ENCODE measurements around the gene PARL. TPM values are rescaled to one million over a fixed set of nuclear protein-coding genes. Genes with fewer than 3 reads are reported as not detected.

Gene PARL
- total RNA-seq, 1 experiment from 2014 or later = 69.7 TPM

- BruUV-seq (replicated peaks) = TSS peak; percentile 15
- CTCF ChIA-PET = no interaction called here
- TF ChIP-seq REST (IDR thresholded peaks at IDR 0.05; ENCODE audit: low read depth) = no peak
- TF ChIP-seq SP1 (IDR thresholded peaks at IDR 0.05; ENCODE audit: low read depth) = no peak
Measured at GRCh38 chr3:183816681-183817510, 67.8 kb downstream of the PARL start.

GRCh38 chr3:183815951-183816475, 68.7 kb downstream of the PARL start:
- CTCF ChIA-PET = no interaction called here
- no peak overlapping the region for H3K4me2 ChIP-seq (ENCODE audit: low read length)
- RAD21 ChIA-PET (ENCODE audit: low non-redundant PET in 1 of 2, low total read pairs in 2 of 2, uncharacterized antibody in 2 of 2, unreplicated experiment in 2 of 2) = no interaction called here
- no peaks in the 10 kb centered on the region for H3K4me1 ChIP-seq (ENCODE audit: control insufficient read depth in 1 of 2, insufficient read depth in 2 of 2, low read length in 2 of 2)
- no peak overlapping the region for H3K27ac ChIP-seq (ENCODE audit: low read depth, low read length)
- BruUV-seq (replicated peaks) = no TSS peak
- H3K79me2 ChIP-seq (ENCODE audit: insufficient read depth, low read length) = no peaks in the 10 kb centered on the region
- H3K9ac ChIP-seq (ENCODE audit: low read length) = no peak overlapping the region
- no peaks in the 10 kb centered on the region for H4K20me1 ChIP-seq (ENCODE audit: insufficient read depth)
- H3K9me2 ChIP-seq (ENCODE audit: insufficient read depth) = no peaks in the 10 kb centered on the region
- H3K27me3 ChIP-seq (ENCODE audit: insufficient read depth, low read length) = no peaks in the 10 kb centered on the region
- POLR2A ChIA-PET = no interaction called here
- DNase-seq (ENCODE audit: low read depth, low spot score) (no peak), ATAC-seq (no peak)
- no peaks in the 10 kb centered on the region; a peak in 1 of 4 replicates for H3K36me3 ChIP-seq (ENCODE audit: control insufficient read depth in 1 of 2, insufficient read depth in 2 of 2, low read length in 2 of 2)
- H3K4me3 ChIP-seq (replicated peaks in 1 of 2; ENCODE audit: low read depth in 1 of 2, low read length in 2 of 2) = no peak overlapping the region
- H3K9me3 ChIP-seq (ENCODE audit: control insufficient read depth in 1 of 2, insufficient read depth in 1 of 2, low read depth in 1 of 2, low read length in 2 of 2) = no peaks in the 10 kb centered on the region
- H2AFZ ChIP-seq (ENCODE audit: low read depth, low read length, poor library complexity, severe bottlenecking) = no peak overlapping the region
- intact Hi-C loops (cut with micrococcal nuclease) = no loop called here
- TF ChIP-seq JUND (IDR thresholded peaks at IDR 0.05) (no peak), POLR2A (IDR thresholded peaks at IDR 0.05; ENCODE audit: borderline replicate concordance, extremely low read depth, insufficient read depth, insufficient read length) (no peak), SP1 (IDR thresholded peaks at IDR 0.05; ENCODE audit: low read depth) (no peak), ZFX (IDR thresholded peaks at IDR 0.05) (no peak), YY1 (IDR thresholded peaks at IDR 0.05; ENCODE audit: extremely low read depth, insufficient replicate concordance, low read depth, low read length) (no peak), CEBPB (IDR thresholded peaks at IDR 0.05; ENCODE audit: low read depth) (no peak), RAD21 (IDR thresholded peaks at IDR 0.05; ENCODE audit: low read depth) (no peak), ATF3 (IDR thresholded peaks at IDR 0.05) (no peak), SRF (IDR thresholded peaks at IDR 0.05; ENCODE audit: low read depth) (no peak), POLR2AphosphoS5 (IDR thresholded peaks at IDR 0.05; ENCODE audit: low read depth, low read length) (no peak), ELF1 (IDR thresholded peaks at IDR 0.05; ENCODE audit: borderline replicate concordance, low read depth) (no peak), TCF7L2 (IDR thresholded peaks at IDR 0.05; ENCODE audit: borderline replicate concordance, extremely low read depth, insufficient read depth, insufficient read length) (no peak), EZH2phosphoT487 (IDR thresholded peaks at IDR 0.05; ENCODE audit: borderline replicate concordance) (no peak)

More at GRCh38 chr3:183816681-183817510, 67.8 kb downstream of the PARL start:
- H3K79me2 ChIP-seq (ENCODE audit: insufficient read depth, low read length) = no peaks in the 10 kb centered on the region
- H3K4me1 ChIP-seq (ENCODE audit: control insufficient read depth in 1 of 2, insufficient read depth in 2 of 2, low read length in 2 of 2) = no peaks in the 10 kb centered on the region
- no peaks in the 10 kb centered on the region for H3K9me2 ChIP-seq (ENCODE audit: insufficient read depth)
- ATAC-seq (no peak), DNase-seq (ENCODE audit: low read depth, low spot score) (no peak)
- H3K4me3 ChIP-seq (replicated peaks in 1 of 2; ENCODE audit: low read depth in 1 of 2, low read length in 2 of 2) = no peak overlapping the region
- no peak overlapping the region for H2AFZ ChIP-seq (ENCODE audit: low read depth, low read length, poor library complexity, severe bottlenecking)
- H3K9ac ChIP-seq (ENCODE audit: low read length) = no peak overlapping the region
- intact Hi-C loops (cut with micrococcal nuclease) = no loop called here
- ChIA-PET POLR2A (no interaction called here), RAD21 (ENCODE audit: low non-redundant PET in 1 of 2, low total read pairs in 2 of 2, uncharacterized antibody in 2 of 2, unreplicated experiment in 2 of 2) (no interaction called here)
- no peaks in the 10 kb centered on the region for H3K27me3 ChIP-seq (ENCODE audit: insufficient read depth, low read length)
- H3K9me3 ChIP-seq (ENCODE audit: control insufficient read depth in 1 of 2, insufficient read depth in 1 of 2, low read depth in 1 of 2, low read length in 2 of 2) = no peaks in the 10 kb centered on the region
- no peak overlapping the region for H3K4me2 ChIP-seq (ENCODE audit: low read length)
- no peaks in the 10 kb centered on the region for H4K20me1 ChIP-seq (ENCODE audit: insufficient read depth)
- no peak overlapping the region for H3K27ac ChIP-seq (ENCODE audit: low read depth, low read length)
- no peaks in the 10 kb centered on the region for H3K36me3 ChIP-seq (ENCODE audit: control insufficient read depth in 1 of 2, insufficient read depth in 2 of 2, low read length in 2 of 2)

Measured in HCT116 (cell line).